Esophagus squamous epithelium (tissue), 5 donors: ENCODE measurements around the gene C2CD4D. TPM values are rescaled to one million over a fixed set of nuclear protein-coding genes. Genes with fewer than 3 reads are reported as not detected.
A peak's percentile ranks its signal among the peaks of the same experiment; 100 is the strongest.

Experiments
- DNase-seq: peaks from one replicate; lab custom pipeline; 2025; lab: John Stamatoyannopoulos, UW
- H3K27ac ChIP-seq, 4 donors: fragments of 200-600 bp; sonication (generic); one replicate each; pipeline ENCODE4 v1.5.1; 2016 to 2019; ENCODE audit warnings: mild to moderate bottlenecking in 1 of 4
- H3K27me3 ChIP-seq, 4 donors: fragments of 200-600 bp; sonication (generic); 1 replicate in 3 of 4; 2 replicates in 1 of 4; pipeline versions ENCODE4 v1.5.1 to v1.6.0; 2017 to 2021; ENCODE audit warnings: antibody characterized with exemption in 1 of 4
- H3K36me3 ChIP-seq, 3 donors: fragments of 200-600 bp; sonication (generic); one replicate each; pipeline ENCODE4 v1.5.1; 2016 to 2019
- H3K4me1 ChIP-seq, 3 donors: fragments of 200-600 bp; sonication (generic); one replicate each; pipeline ENCODE4 v1.5.1; 2017 to 2019
- H3K4me3 ChIP-seq, 4 donors: fragments of 200-600 bp; sonication (generic); 1 replicate in 3 of 4; 2 replicates in 1 of 4; pipeline ENCODE4 v1.5.1; 2016 to 2019; ENCODE audit warnings: mild to moderate bottlenecking in 2 of 4, moderate library complexity in 1 of 4
- H3K9me3 ChIP-seq, 3 donors: fragments of 200-600 bp; sonication (generic); one replicate each; pipeline ENCODE4 v1.5.1; 2016 to 2019
- CTCF ChIP-seq, 6 experiments: fragments of 450-650 bp in 4 of 6; fragments of 200-600 bp in 2 of 6; sonication (generic) in 2 of 6; IDR thresholded peaks; one replicate each; pipeline ENCODE4 v1.5.1; 2016 to 2019; ENCODE audit warnings: antibody characterized with exemption in 6 of 6, mild to moderate bottlenecking in 4 of 6, moderate library complexity in 4 of 6
- POLR2A ChIP-seq, 4 donors: fragments of 450-650 bp; IDR thresholded peaks; one replicate each; pipeline ENCODE4 v1.6.1; 2017; ENCODE audit warnings: antibody characterized with exemption in 4 of 4, mild to moderate bottlenecking in 4 of 4, moderate library complexity in 3 of 4
- WGBS, 2 donors: methylation state at CpG; one replicate each; pipeline ENCODE4 v1.1.5; 2018; 5-methylcytosine and 5-hydroxymethylcytosine counted together
- intact Hi-C: fragments of 100-400 bp; cut with DNase I; formaldehyde crosslinking; loops from one replicate; pipeline ENCODE4 v1.15.0; 2022
- total RNA-seq, 4 donors: library from RNA; depleted of rRNA; stranded (reverse); fragments of >200 nt; gene quantifications; one replicate each; pipeline ENCODE4 v1.1.0, GENCODE V29; 2016
- donor health status: DM: yes; HTN: yes; CAD: no.

Gene C2CD4D
- total RNA-seq, 4 donors from 2014 or later, result 0.22 to 0.38 TPM; not detected in 2

GRCh38 chr1:151860504-151861187, 21.0 kb upstream of the C2CD4D start:
- intact Hi-C loops, result no loop called here
- Histone ChIP-seq H3K4me1 (peaks cover 20 to 58% (median 28%) of the 10 kb centered on the region in 3 donors), H3K4me3 (no peak overlapping the region), H3K36me3 (no peaks in the 10 kb centered on the region), H3K27me3 (no peaks in the 10 kb centered on the region), H3K9me3 (no peaks in the 10 kb centered on the region), H3K27ac (no peak overlapping the region)
- no peak for TF ChIP-seq POLR2A (IDR thresholded peaks at IDR 0.05)
- no peak for TF ChIP-seq CTCF (IDR thresholded peaks at IDR 0.05)
- WGBS, 2 donors, result 59 to 65% methylated on average over 5 of the region's 7 CpGs
- DNase-seq, result no peak

GRCh38 chr1:151859891-151860293, 20.3 kb upstream of the C2CD4D start:
- H3K9me3 ChIP-seq, result no peaks in the 10 kb centered on the region
- intact Hi-C loops, result no loop called here
- TF ChIP-seq POLR2A (IDR thresholded peaks at IDR 0.05) (no peak), CTCF (IDR thresholded peaks at IDR 0.05) (no peak)
- no peak overlapping the region for H3K27ac ChIP-seq
- H3K4me3 ChIP-seq, result no peak overlapping the region
- H3K27me3 ChIP-seq, result no peaks in the 10 kb centered on the region
- peaks cover 25 to 65% (median 33%) of the 10 kb centered on the region in 3 donors for H3K4me1 ChIP-seq
- no peak for DNase-seq
- WGBS, 2 donors, result 83 to 86% methylated on average over 3 of the region's 6 CpGs
- H3K36me3 ChIP-seq, result no peaks in the 10 kb centered on the region

GRCh38 chr1:151858886-151859665, 19.5 kb upstream of the C2CD4D start:
- no peak for DNase-seq

GRCh38 chr1:151858030-151858746, 18.6 kb upstream of the C2CD4D start:
- Histone ChIP-seq H3K27me3 (no peaks in the 10 kb centered on the region), H3K36me3 (no peaks in the 10 kb centered on the region), H3K27ac (peak overlapping the region in 3 of 4 donors; percentile 31 to 71 (median 47)), H3K9me3 (no peaks in the 10 kb centered on the region), H3K4me3 (no peak overlapping the region), H3K4me1 (peaks cover 25 to 81% (median 41%) of the 10 kb centered on the region in 3 donors)
- intact Hi-C loops, result no loop called here
- no peak for DNase-seq
- TF ChIP-seq POLR2A (IDR thresholded peaks at IDR 0.05) (no peak), CTCF (IDR thresholded peaks at IDR 0.05) (no peak)
- 53 to 58% methylated on average over 2 to 3 of the region's 3 CpGs for WGBS, 2 donors

More at GRCh38 chr1:151858886-151859665, 19.5 kb upstream of the C2CD4D start:
- 94% methylated on average over 3 of the region's 6 CpGs; no CpG with 5 or more reads in 1 of the 2 donors for WGBS, 2 donors
- Histone ChIP-seq H3K4me1 (peaks cover 25 to 72% (median 38%) of the 10 kb centered on the region in 3 donors), H3K9me3 (no peaks in the 10 kb centered on the region), H3K4me3 (no peak overlapping the region), H3K27ac (peak overlapping the region in 2 of 4 donors; percentile 40 to 47), H3K27me3 (no peaks in the 10 kb centered on the region), H3K36me3 (no peaks in the 10 kb centered on the region)
- intact Hi-C loops, result no loop called here
- TF ChIP-seq CTCF (IDR thresholded peaks at IDR 0.05), result no peak
- no peak for TF ChIP-seq POLR2A (IDR thresholded peaks at IDR 0.05)
